Gastrocnemius medialis (tissue), 4 donors: ENCODE measurements around the gene PRDX6.

ENCODE experiments used
- POLR2A ChIP-seq, 2 donors: fragments of 450-650 bp; IDR thresholded peaks; one replicate each; pipeline ENCODE4 v1.6.1; 2017; ENCODE audit warnings: antibody characterized with exemption in 2 of 2, mild to moderate bottlenecking in 2 of 2, moderate library complexity in 2 of 2
- TF ChIP-seq, protein P1 (sequence below), 5 experiments: fragments of 450-650 bp in 3 of 5; fragments of 200-600 bp in 2 of 5; sonication (generic) in 2 of 5; IDR thresholded peaks in 4 of 5; conservative IDR thresholded peaks in 1 of 5; 1 replicate in 4 of 5; 2 replicates in 1 of 5; pipeline ENCODE4 v1.5.1; 2016 to 2019; ENCODE audit warnings: antibody characterized with exemption in 5 of 5, mild to moderate bottlenecking in 3 of 5, moderate library complexity in 3 of 5

DNA sequence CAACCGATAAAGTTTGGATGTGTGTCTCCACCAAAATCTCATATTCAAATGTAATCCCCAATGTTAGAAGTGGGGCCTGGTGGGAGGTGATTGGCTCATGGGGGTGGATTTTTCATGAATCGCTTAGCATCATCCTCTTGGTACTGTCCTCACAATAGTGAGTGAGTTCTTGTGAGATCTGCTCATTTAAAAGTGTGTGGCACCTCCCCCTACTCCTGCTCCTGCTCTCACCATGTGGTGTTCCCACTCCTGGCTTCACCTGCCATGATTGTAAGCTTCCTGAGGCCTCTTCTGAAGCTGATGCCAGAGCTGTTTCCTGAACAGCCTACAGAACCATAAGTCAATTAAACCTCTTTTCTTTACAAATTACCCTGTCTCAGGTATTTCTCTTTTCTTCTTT lies 28.2 kb upstream of the PRDX6 start:
- TF ChIP-seq, protein P1, sequence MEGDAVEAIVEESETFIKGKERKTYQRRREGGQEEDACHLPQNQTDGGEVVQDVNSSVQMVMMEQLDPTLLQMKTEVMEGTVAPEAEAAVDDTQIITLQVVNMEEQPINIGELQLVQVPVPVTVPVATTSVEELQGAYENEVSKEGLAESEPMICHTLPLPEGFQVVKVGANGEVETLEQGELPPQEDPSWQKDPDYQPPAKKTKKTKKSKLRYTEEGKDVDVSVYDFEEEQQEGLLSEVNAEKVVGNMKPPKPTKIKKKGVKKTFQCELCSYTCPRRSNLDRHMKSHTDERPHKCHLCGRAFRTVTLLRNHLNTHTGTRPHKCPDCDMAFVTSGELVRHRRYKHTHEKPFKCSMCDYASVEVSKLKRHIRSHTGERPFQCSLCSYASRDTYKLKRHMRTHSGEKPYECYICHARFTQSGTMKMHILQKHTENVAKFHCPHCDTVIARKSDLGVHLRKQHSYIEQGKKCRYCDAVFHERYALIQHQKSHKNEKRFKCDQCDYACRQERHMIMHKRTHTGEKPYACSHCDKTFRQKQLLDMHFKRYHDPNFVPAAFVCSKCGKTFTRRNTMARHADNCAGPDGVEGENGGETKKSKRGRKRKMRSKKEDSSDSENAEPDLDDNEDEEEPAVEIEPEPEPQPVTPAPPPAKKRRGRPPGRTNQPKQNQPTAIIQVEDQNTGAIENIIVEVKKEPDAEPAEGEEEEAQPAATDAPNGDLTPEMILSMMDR (IDR thresholded peaks at IDR 0.05 in 4 of 5, conservative IDR thresholded peaks at IDR 0.05 in 1 of 5): no peak
- no peak for TF ChIP-seq POLR2A (IDR thresholded peaks at IDR 0.05)
